ENCODE data around the gene RPL10.

DNA sequence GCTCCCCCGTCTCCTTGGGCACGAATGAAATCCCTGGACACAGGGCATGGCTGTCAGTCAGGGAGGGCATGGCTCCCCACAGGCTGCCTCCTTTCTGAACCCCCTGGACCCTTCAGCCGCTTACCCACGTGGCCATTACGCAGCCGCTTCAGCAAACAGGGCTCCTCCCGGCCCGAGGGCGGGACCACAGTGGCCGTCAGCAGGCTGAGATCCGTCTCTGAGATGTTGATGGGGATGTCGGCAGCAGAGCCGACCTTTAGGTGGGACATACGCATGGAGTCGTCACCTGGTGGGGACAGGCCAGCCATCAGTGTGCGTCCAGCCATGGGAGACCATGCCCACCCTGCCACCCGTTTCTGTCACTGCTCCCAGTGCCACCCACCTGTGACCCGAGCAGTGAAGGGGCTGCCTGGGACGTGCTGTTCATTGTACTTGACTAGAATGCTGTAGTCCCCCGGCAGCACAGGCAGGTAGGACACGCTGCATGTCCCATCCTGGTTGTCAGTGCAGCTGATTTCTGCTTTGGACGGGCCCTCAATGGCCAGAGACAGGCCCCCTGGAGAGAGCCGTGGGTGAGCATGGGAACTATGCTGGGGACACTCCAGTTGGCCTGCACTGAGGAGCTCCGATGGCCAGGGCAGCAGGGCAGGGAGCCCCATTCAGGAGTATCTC lies 44.9 kb upstream of the RPL10 start:
- TF ChIP-seq, protein P1, sequence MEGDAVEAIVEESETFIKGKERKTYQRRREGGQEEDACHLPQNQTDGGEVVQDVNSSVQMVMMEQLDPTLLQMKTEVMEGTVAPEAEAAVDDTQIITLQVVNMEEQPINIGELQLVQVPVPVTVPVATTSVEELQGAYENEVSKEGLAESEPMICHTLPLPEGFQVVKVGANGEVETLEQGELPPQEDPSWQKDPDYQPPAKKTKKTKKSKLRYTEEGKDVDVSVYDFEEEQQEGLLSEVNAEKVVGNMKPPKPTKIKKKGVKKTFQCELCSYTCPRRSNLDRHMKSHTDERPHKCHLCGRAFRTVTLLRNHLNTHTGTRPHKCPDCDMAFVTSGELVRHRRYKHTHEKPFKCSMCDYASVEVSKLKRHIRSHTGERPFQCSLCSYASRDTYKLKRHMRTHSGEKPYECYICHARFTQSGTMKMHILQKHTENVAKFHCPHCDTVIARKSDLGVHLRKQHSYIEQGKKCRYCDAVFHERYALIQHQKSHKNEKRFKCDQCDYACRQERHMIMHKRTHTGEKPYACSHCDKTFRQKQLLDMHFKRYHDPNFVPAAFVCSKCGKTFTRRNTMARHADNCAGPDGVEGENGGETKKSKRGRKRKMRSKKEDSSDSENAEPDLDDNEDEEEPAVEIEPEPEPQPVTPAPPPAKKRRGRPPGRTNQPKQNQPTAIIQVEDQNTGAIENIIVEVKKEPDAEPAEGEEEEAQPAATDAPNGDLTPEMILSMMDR (IDR thresholded peaks at IDR 0.05; ENCODE audit: low read depth, low read length), result no peak
- no peak for TF ChIP-seq EZH2phosphoT487 (IDR thresholded peaks at IDR 0.05; ENCODE audit: low read depth)
